HL-60 (cell line): ENCODE results near the gene NOTUM.

Experiments
- DNase-seq, 2 experiments: peaks; one replicate each; pipeline ENCODE4 v3.0.0-alpha.2; 2010 to 2020; ENCODE audit warnings: low read depth in 1 of 2, low spot score in 1 of 2
- H3K27ac ChIP-seq: fragments of 250-450 bp; sonication (Bioruptor Pico); replicated peaks from 2 replicates; pipeline ENCODE4 v1.5.1; 2020; ENCODE audit warnings: mild to moderate bottlenecking, moderate library complexity
- H3K27me3 ChIP-seq: fragments of 250-450 bp; sonication (Bioruptor Pico); 2 replicates; pipeline ENCODE4 v1.5.1; 2021; ENCODE audit warnings: mild to moderate bottlenecking, moderate library complexity; ENCODE audit not compliant: insufficient read depth, poor library complexity, severe bottlenecking
- H3K4me3 ChIP-seq: replicated peaks from 2 replicates; pipeline ENCODE4 v1.5.1; 2011; ENCODE audit warnings: mild to moderate bottlenecking, control low read depth, low read length; ENCODE audit not compliant: insufficient read depth
- GABPA ChIP-seq: IDR thresholded peaks from 2 replicates; pipeline ENCODE4 v1.6.1; 2012; ENCODE audit warnings: low read depth
- POLR2AphosphoS5 ChIP-seq: IDR thresholded peaks from 2 replicates; pipeline ENCODE4 v1.6.1; 2012; ENCODE audit warnings: low read depth
- SPI1 ChIP-seq: IDR thresholded peaks from 2 replicates; pipeline ENCODE4 v1.6.1; 2012; ENCODE audit warnings: low read depth, mild to moderate bottlenecking, borderline replicate concordance
- TF ChIP-seq, protein P1 (sequence below): IDR thresholded peaks from 2 replicates; pipeline ENCODE4 v1.6.1; 2012; ENCODE audit warnings: low read depth; ENCODE audit not compliant: insufficient replicate concordance
- TF ChIP-seq, protein P2 (sequence below): IDR thresholded peaks from one replicate; pipeline ENCODE4 v1.5.1; 2011; ENCODE audit warnings: low read length, control low read depth, inconsistent platforms; ENCODE audit not compliant: insufficient read depth

NOTUM gene

DNA sequence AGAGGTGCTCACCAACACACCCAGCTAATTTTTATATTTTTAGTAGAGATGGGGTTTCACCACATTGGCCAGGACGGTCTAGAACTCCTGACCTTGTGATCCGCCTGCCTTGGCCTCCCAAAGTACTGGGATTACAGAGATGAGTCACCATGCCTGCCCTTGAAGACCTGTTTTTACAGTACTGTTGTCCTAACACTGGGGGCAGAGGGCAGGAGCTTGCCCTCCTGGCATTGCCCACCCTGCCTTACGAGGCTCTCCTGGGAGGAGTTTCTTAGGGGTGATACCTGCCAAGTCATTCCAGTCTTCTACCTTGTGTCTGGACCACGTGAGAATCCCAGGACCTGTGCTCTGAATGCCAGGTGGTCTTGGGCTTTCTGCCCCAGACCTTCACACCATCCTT lies 19.1 kb upstream of the NOTUM start:
- Histone ChIP-seq H3K4me3 (no peak overlapping the region), H3K27me3 (no peaks in the 10 kb centered on the region), H3K27ac (no peak overlapping the region)
- no peak for TF ChIP-seq GABPA
- TF ChIP-seq, protein P1, sequence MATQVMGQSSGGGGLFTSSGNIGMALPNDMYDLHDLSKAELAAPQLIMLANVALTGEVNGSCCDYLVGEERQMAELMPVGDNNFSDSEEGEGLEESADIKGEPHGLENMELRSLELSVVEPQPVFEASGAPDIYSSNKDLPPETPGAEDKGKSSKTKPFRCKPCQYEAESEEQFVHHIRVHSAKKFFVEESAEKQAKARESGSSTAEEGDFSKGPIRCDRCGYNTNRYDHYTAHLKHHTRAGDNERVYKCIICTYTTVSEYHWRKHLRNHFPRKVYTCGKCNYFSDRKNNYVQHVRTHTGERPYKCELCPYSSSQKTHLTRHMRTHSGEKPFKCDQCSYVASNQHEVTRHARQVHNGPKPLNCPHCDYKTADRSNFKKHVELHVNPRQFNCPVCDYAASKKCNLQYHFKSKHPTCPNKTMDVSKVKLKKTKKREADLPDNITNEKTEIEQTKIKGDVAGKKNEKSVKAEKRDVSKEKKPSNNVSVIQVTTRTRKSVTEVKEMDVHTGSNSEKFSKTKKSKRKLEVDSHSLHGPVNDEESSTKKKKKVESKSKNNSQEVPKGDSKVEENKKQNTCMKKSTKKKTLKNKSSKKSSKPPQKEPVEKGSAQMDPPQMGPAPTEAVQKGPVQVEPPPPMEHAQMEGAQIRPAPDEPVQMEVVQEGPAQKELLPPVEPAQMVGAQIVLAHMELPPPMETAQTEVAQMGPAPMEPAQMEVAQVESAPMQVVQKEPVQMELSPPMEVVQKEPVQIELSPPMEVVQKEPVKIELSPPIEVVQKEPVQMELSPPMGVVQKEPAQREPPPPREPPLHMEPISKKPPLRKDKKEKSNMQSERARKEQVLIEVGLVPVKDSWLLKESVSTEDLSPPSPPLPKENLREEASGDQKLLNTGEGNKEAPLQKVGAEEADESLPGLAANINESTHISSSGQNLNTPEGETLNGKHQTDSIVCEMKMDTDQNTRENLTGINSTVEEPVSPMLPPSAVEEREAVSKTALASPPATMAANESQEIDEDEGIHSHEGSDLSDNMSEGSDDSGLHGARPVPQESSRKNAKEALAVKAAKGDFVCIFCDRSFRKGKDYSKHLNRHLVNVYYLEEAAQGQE, result no peak
- TF ChIP-seq POLR2AphosphoS5, result no peak
- TF ChIP-seq, protein P2, sequence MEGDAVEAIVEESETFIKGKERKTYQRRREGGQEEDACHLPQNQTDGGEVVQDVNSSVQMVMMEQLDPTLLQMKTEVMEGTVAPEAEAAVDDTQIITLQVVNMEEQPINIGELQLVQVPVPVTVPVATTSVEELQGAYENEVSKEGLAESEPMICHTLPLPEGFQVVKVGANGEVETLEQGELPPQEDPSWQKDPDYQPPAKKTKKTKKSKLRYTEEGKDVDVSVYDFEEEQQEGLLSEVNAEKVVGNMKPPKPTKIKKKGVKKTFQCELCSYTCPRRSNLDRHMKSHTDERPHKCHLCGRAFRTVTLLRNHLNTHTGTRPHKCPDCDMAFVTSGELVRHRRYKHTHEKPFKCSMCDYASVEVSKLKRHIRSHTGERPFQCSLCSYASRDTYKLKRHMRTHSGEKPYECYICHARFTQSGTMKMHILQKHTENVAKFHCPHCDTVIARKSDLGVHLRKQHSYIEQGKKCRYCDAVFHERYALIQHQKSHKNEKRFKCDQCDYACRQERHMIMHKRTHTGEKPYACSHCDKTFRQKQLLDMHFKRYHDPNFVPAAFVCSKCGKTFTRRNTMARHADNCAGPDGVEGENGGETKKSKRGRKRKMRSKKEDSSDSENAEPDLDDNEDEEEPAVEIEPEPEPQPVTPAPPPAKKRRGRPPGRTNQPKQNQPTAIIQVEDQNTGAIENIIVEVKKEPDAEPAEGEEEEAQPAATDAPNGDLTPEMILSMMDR, result no peak
- no peak for TF ChIP-seq SPI1
- no peak for DNase-seq

DNA sequence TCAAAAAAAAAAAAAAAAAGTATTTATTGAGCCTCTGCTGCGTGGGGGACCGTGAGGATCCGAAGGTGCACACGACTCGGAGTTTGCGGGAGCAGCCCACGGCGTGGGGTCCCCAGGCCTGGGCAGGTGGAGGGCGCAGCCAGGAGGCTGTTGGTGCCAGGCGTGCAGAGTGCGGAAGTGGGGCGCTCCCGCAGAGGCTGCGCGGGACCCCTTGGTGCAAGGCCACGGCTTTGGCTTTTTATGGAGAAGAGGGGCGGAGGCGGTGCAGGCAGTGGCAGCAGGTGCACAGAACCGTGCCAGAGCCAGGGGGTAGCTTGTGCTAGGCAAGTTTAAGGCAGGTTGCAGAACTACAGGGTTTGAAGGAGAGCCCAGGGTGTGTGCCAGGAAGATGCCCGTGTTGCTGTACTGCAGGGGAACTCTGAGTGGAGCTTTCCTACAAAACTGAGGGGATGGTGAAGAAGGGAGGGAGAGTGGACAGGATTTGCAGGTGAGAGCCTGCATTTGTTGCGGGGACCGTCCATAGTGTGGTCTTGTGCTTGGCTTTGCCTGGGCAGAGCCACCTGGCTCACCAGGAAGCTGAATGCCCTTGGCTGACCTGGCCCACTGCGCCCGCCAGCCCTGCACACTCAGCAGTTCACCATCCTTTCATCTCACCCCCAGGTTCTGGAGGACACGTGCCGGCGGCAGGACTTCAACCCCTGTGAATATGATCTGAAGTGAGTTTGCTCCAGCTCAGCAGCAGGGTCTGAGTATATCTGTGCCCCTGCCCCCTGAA lies 17.7 kb upstream of the NOTUM start:
- H3K27me3 ChIP-seq, result no peaks in the 10 kb centered on the region
- no peak overlapping the region for H3K27ac ChIP-seq
- peak; percentile 14; the same call in 1 of the 2 replicates for TF ChIP-seq POLR2AphosphoS5
- no peak for TF ChIP-seq SPI1
- no peak for DNase-seq
- peak overlapping the region; percentile 81 for H3K4me3 ChIP-seq

DNA sequence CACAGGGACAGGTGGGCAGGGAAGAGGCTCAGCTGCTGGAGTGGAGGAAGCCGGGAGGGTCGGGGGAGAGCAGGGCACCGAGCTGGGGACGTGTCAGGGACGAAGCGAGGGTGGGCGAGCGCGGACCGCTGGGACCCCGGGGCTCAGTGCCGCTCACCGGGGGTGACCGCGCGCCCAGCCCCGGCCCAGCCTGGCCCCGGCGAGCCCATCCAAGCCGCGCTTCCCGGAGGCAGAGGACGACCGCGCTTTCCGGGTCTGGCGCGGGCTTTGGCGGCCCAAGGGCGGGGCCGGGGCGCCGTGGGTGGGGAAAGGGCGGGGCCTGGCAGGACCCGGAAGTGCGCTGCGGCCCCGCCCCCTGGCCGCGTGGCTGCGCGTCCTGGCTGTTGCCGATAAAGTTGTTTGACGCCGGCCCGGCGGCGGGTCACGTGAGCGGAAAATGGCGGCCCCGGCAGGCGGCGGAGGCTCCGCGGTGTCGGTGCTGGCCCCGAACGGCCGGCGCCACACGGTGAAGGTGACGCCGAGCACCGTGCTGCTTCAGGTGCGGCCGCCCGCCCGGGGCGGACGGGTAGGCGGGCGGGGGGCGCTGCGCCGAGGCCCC lies 16.3 kb upstream of the NOTUM start, which contains the start of gene ASPSCR1:
Gene ASPSCR1 (plus strand): TSS at position 419 of the 598 bp plus-strand sequence. CDS start 18 bp downstream, at position 437.
- H3K27ac ChIP-seq, result peak within 1 kb of the TSS; percentile 85
- peak within 1 kb of the TSS; percentile 81 for H3K4me3 ChIP-seq
- DNase-seq, result peak; percentile 82 to 85
- TF ChIP-seq GABPA, result 0 out of 2 replicates have a peak, but pooled peaks have one; percentile 14
- TF ChIP-seq SPI1, result no peak
- peak; percentile 68 for TF ChIP-seq POLR2AphosphoS5
- TF ChIP-seq, protein P2, result no peak
- TF ChIP-seq, protein P1, result peak; percentile 63
- no peaks in the 10 kb centered on the region for H3K27me3 ChIP-seq

DNA sequence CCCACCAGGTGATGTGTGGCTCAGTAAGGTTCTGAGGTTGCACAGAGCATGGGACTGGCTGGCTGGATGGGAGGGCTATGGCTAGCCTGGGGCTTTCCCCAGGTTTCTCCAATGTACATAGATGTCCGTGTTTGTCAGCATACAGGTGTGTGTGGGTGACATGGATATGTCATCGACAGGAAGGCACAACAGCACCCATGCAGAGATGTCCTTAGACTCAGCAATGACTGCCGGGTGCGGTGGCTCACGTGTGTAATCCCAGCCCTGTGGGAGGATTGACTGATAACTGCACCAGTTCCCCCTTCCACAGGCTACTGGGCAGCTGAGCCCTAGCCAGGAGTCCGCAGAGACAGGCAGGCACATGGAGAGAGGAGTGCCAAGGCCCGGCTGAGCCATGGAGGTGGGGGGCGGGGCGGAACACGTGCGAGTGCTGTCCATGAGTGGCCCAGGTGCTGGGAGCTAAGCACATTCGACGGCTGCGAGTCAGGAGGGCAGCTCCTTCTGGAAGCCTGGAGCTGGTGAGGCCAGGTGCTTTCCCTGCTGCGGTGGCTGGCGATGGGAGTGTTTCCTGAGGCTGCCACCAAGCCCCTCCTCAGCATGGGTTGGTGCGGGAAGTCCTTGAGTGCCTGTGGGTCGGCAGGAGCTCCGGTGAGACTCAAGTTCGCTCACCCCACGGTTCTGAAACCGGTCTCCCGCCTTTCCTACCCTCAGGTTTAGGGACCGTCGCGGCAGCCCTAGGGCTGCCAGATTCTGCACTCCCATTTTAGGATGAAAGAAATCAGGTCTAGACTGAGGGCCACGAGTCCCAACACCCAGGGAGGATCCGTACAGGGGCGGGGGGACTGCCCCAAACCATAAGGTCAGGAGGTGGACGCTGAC lies 15.6 kb upstream of the NOTUM start:
- DNase-seq, result peak; percentile 35 to 47
- Histone ChIP-seq H3K4me3 (peak overlapping the region; percentile 81), H3K27ac (peak overlapping the region; percentile 70), H3K27me3 (no peaks in the 10 kb centered on the region)
- TF ChIP-seq POLR2AphosphoS5 (no peak; the same call in 1 of the 2 replicates), GABPA (no peak), SPI1 (0 out of 2 replicates have a peak, but pooled peaks have one; percentile 11)
- TF ChIP-seq, protein P1, result no peak
- TF ChIP-seq, protein P2, result no peak
